OCI-LY7 (cell line): ENCODE results near the gene GDF10.

ENCODE experiments used
- CTCF ChIP-seq: fragments of 200-600 bp; sonication (generic); conservative IDR thresholded peaks from 2 replicates; pipeline ENCODE4 v1.5.1; 2014; ENCODE audit warnings: mild to moderate bottlenecking, antibody characterized with exemption, low read length, moderate library complexity, mixed read lengths
- EZH2phosphoT487 ChIP-seq: fragments of 200-600 bp; sonication (generic); IDR thresholded peaks from 2 replicates; pipeline ENCODE4 v1.6.1; 2018; ENCODE audit warnings: low read depth, borderline replicate concordance, mild to moderate bottlenecking, mixed run types, antibody characterized with exemption, low read length, moderate library complexity, mixed read lengths

- TF ChIP-seq CTCF (no peak), EZH2phosphoT487 (no peak)
Observed at GRCh38 chr10:47332371-47332770, 32.4 kb downstream of the GDF10 start.
